Subcutaneous abdominal adipose tissue (tissue), 5 donors: ENCODE measurements around the gene GRIA1.
"Not testable (repeated sequence)": the region's sequence is repeated elsewhere in the genome, so short reads cannot be mapped to it uniquely, and the experiment has no call there.

Source experiments
- H3K27ac ChIP-seq: one replicate; pipeline ENCODE4 v1.7.0; 2013; ENCODE audit warnings: low read depth, mild to moderate bottlenecking, inconsistent platforms, low read length, moderate library complexity
- H3K27me3 ChIP-seq, 5 donors: one replicate each; pipeline ENCODE4 v1.7.0; 2013; ENCODE audit warnings: low read length in 5 of 5, inconsistent platforms in 1 of 5; ENCODE audit not compliant: control insufficient read depth in 5 of 5, insufficient read depth in 4 of 5
- H3K36me3 ChIP-seq, 5 donors: one replicate each; pipeline ENCODE4 v1.7.0; 2013; ENCODE audit warnings: low read length in 5 of 5; ENCODE audit not compliant: control insufficient read depth in 5 of 5, insufficient read depth in 5 of 5
- H3K4me1 ChIP-seq, 5 donors: one replicate each; pipeline ENCODE4 v1.7.0; 2013; ENCODE audit warnings: low read length in 5 of 5, mild to moderate bottlenecking in 3 of 5, moderate library complexity in 1 of 5; ENCODE audit not compliant: control insufficient read depth in 5 of 5, insufficient read depth in 5 of 5
- H3K4me3 ChIP-seq, 5 donors: one replicate each; pipeline ENCODE4 v1.7.0; 2013; ENCODE audit warnings: low read length in 5 of 5, low read depth in 1 of 5
- H3K9ac ChIP-seq, 5 donors: one replicate each; pipeline ENCODE4 v1.7.0; 2013; ENCODE audit warnings: low read length in 5 of 5, mild to moderate bottlenecking in 4 of 5, moderate library complexity in 3 of 5
- H3K9me3 ChIP-seq, 5 donors: one replicate each; pipeline ENCODE4 v1.7.0; 2013; ENCODE audit warnings: low read length in 5 of 5; ENCODE audit not compliant: control insufficient read depth in 5 of 5
- donor health status: healthy.
- donor health status: healthy.
- donor health status: healthy.
- donor health status: healthy.
- donor health status: healthy.

The GRIA1 gene

GRCh38 chr5:153824909-153825308 lies 334.4 kb downstream of the GRIA1 start:
- Histone ChIP-seq H3K9me3 (peaks cover 0 to 8% (median 6%) of the 10 kb centered on the region in 5 donors), H3K4me1 (no peaks in the 10 kb centered on the region), H3K36me3 (no peaks in the 10 kb centered on the region), H3K4me3 (no peak overlapping the region), H3K27ac (no peak overlapping the region), H3K9ac (no peak overlapping the region), H3K27me3 (no peaks in the 10 kb centered on the region)

GRCh38 chr5:153827397-153827796 lies 336.9 kb downstream of the GRIA1 start:
- H3K4me3 ChIP-seq, result no peak overlapping the region
- H3K27me3 ChIP-seq, result no peaks in the 10 kb centered on the region
- H3K27ac ChIP-seq, result no peak overlapping the region
- H3K4me1 ChIP-seq, result no peaks in the 10 kb centered on the region
- peaks cover 0 to 8% (median 6%) of the 10 kb centered on the region in 5 donors for H3K9me3 ChIP-seq
- no peak overlapping the region for H3K9ac ChIP-seq
- H3K36me3 ChIP-seq, result no peaks in the 10 kb centered on the region

GRCh38 chr5:153829510-153830065 lies 339.1 kb downstream of the GRIA1 start:
- H3K9ac ChIP-seq, result no peak overlapping the region
- no peak overlapping the region for H3K27ac ChIP-seq
- H3K4me1 ChIP-seq, result no peaks in the 10 kb centered on the region
- no peaks in the 10 kb centered on the region for H3K36me3 ChIP-seq
- peaks cover 0 to 8% (median 6%) of the 10 kb centered on the region in 5 donors for H3K9me3 ChIP-seq
- no peak overlapping the region for H3K4me3 ChIP-seq
- H3K27me3 ChIP-seq, result no peaks in the 10 kb centered on the region

- Histone ChIP-seq H3K4me3 (no peak overlapping the region), H3K9ac (no peak overlapping the region), H3K9me3 (peaks cover 0 to 8% (median 6%) of the 10 kb centered on the region in 5 donors), H3K27me3 (no peaks in the 10 kb centered on the region), H3K36me3 (no peaks in the 10 kb centered on the region), H3K4me1 (no peaks in the 10 kb centered on the region), H3K27ac (no peak overlapping the region)
Observed at GRCh38 chr5:153831973-153832372, 341.5 kb downstream of the GRIA1 start.

GRCh38 chr5:153835891-153836515 lies 345.5 kb downstream of the GRIA1 start:
- Histone ChIP-seq H3K4me1 (no peaks in the 10 kb centered on the region), H3K9me3 (no peaks in the 10 kb centered on the region), H3K4me3 (no peak overlapping the region), H3K36me3 (no peaks in the 10 kb centered on the region), H3K27me3 (no peaks in the 10 kb centered on the region), H3K9ac (no peak overlapping the region), H3K27ac (no peak overlapping the region)

- H3K27me3 ChIP-seq, H3K9ac ChIP-seq, H3K4me1 ChIP-seq, H3K36me3 ChIP-seq, H3K9me3 ChIP-seq, H3K27ac ChIP-seq, H3K4me3 ChIP-seq: not testable (repeated sequence)
Observed at GRCh38 chr5:153849303-153850113, 359.0 kb downstream of the GRIA1 start.

GRCh38 chr5:153860195-153860886 lies 369.9 kb downstream of the GRIA1 start:
- no peaks in the 10 kb centered on the region for H3K27me3 ChIP-seq
- H3K36me3 ChIP-seq, result no peaks in the 10 kb centered on the region
- no peaks in the 10 kb centered on the region for H3K4me1 ChIP-seq
- H3K9me3 ChIP-seq, result peaks cover 0 to 11% (median 3%) of the 10 kb centered on the region in 5 donors
- H3K4me3 ChIP-seq, result no peak overlapping the region
- H3K9ac ChIP-seq, result no peak overlapping the region
- H3K27ac ChIP-seq, result no peak overlapping the region

- not testable (repeated sequence) for H3K27ac ChIP-seq, H3K27me3 ChIP-seq, H3K4me1 ChIP-seq, H3K36me3 ChIP-seq, H3K9ac ChIP-seq, H3K9me3 ChIP-seq, H3K4me3 ChIP-seq
Observed at GRCh38 chr5:153862906-153863305, 372.4 kb downstream of the GRIA1 start.
